GM19239 (cell line): ENCODE results near the gene TP53I11.
A peak's percentile ranks its signal among the peaks of the same experiment; 100 is the strongest.

Experiments used
- DNase-seq: peaks from one replicate; pipeline ENCODE4 v3.0.0; 2011; ENCODE audit warnings: low spot score; ENCODE audit not compliant: insufficient read length
- FAIRE-seq: peaks from 2 replicates; lab custom pipeline; 2011; peaks lifted over from hg19 to GRCh38; lab: Jason Lieb, UNC

The TP53I11 gene

DNA sequence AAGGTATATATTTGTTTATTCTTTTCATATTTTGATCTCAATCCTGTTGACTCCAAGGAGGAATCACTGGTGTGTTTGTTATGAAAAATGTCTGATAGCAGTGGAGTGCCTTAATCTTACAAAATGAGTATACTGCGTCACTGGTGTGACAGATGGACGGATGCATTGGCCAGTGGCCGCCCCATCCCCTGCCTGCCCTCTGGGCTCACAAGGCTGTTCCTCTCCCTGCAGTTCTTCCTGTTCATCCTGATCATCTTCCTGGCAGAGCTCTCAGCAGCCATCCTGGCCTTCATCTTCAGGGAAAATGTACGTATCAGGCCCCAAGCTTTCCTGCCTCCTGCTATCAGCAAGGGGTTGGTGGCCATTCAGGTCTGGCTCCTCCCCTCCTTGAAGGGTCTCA is 32.9 kb downstream of the TP53I11 start:
- DNase-seq (no peak), FAIRE-seq (no peak)

DNA sequence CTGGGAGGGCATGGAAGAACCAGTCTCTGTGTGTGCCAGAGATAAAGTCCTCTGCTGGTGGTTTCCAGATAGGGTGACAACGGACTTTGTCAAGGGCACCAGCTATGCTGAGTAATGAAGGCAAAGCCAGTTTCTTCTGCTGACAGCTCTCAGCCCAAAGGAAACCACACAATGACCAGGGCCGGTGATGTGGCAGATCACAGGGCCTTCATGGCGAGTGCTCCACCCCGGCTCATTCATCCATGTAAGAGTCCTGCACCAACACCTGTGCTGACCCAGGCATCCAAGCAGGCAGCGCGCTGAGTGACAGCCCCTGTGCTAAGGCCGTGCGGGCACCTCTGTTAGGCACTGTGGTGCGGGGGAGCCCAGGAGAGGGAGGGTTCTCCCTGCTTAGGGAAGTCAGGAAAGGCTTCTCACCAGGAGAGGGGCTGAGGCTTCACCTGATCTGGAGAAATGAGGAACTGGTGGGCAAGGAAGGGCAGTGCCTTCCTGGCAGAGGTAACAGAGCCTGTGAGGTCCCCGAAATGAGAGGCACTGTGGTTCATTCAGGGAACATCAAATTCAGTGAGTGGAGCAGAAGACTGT is 33.8 kb downstream of the TP53I11 start:
- FAIRE-seq (no peak), DNase-seq (no peak)

DNA sequence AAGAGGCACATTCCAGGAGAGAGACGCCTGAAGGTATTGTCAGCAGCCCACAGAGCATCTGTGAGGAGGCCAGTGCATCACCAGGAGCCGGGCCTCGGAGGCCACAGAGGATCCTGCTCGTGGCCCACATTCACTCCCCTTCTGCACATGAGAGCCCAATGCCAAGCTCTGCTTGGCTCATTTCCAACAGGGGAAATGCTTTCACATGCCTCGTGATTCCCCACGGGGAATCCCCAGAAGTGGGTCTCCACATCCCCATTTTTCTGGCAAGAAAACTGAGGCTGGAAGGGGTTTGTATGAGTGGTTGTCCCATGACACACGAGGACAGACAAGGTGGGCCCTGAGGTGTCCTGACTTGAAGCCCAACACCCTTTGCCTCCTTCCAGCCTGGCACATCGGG is 34.4 kb downstream of the TP53I11 start:
- FAIRE-seq (no peak), DNase-seq (no peak)

GRCh38 chr11:44915621-44916020 is 35.1 kb downstream of the TP53I11 start:
- DNase-seq: no peak
- FAIRE-seq: no peak

DNA sequence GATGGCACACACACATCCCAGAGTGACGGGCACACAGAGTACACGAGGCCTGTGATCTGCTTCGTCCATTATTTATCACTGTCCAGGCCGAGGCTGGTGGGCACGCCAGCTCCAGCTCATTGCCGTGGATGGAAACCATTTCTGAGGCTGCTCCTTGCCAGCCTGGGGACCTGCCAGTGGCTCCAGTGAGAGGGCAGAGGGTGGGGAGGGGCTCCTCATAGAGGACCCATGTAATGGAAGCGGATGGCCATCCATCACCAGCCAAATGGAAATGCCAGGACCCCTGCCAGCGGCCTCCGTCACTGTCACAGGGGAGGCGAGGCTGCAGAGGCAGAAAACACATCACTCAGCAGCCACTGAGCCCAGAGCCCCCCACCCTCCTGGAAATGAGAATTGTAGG is 35.7 kb downstream of the TP53I11 start:
- no peak for DNase-seq
- no peak for FAIRE-seq

- FAIRE-seq (no peak), DNase-seq (no peak)
These were observed 36.6 kb downstream of the TP53I11 start for GRCh38 chr11:44914105-44914504.

DNA sequence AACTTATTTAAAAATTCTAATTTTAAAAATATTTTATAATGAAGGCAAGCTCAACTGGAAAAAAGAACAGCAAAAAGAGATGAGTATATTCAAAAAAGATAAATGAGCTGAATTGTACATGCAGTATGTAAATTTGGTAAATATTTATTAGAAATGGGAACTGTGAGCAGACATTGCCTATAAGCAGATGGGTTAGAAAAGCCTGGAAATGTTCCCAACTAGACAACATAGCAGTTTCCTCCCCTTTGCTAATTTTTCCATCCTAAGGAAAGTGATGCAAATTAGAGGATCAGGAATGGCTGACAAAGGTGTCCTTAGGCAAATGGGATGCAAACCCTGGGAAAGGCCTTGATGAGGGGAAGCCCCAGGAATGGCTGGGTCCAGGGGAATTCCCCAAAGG is 37.2 kb downstream of the TP53I11 start:
- FAIRE-seq (no peak), DNase-seq (no peak)

DNA sequence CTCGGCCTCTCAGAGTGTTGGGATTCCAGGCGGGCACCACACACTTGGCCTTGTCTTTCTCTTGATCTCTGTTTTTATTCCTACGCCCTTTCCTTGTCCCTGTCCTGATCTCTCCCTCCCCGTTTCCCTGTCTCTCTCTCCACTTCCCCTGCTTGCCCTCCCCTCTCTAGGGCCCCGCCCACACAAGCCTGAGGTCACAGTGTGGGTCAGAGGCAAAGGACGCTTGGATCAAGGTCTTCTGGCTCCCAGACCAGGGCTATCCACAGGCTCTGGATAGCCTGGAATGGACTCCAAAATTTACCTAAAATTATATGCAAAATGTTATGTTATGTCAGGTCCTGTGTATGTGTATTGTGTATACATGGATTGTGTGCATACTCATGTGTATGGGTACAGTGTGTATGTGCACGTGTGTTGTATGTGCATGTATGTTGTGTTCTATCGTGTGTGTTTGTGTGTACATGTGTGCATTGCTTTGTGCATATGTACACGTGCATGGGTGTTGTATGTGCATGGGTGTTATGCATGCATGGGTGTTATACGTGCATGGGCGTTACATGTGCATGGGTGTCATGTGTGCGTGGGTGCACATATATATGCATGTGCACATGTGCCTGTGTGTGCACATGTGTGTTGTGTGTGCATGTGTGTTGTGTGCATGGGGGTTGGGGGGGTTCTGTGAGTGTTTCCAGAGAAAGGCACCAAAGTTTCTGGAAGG is 38.3 kb downstream of the TP53I11 start:
- FAIRE-seq (no peak), DNase-seq (no peak)

- DNase-seq (peak; percentile 76), FAIRE-seq (peak; percentile 90)
These were observed 39.5 kb downstream of the TP53I11 start for GRCh38 chr11:44911029-44911814.

DNA sequence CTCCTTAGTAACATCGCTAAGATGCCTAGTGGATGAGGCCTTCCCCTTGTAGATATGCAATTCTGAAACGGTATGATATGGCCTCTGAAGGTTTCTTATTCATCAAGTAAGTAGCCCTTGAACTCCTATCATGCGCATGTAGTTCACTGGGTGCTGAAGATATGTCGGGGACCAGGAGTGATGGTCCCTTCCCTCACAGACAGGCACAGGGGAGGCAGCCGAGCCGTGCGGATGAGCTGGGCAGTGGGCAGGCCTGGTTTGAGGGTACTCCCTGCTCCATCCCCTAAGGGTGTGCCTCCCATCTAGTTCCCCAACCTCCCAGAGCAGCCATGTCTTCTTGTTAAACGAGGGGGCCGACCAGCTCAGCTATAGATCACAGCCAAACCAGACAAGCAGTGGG is 40.1 kb downstream of the TP53I11 start:
- DNase-seq: no peak
- FAIRE-seq: no peak

DNA sequence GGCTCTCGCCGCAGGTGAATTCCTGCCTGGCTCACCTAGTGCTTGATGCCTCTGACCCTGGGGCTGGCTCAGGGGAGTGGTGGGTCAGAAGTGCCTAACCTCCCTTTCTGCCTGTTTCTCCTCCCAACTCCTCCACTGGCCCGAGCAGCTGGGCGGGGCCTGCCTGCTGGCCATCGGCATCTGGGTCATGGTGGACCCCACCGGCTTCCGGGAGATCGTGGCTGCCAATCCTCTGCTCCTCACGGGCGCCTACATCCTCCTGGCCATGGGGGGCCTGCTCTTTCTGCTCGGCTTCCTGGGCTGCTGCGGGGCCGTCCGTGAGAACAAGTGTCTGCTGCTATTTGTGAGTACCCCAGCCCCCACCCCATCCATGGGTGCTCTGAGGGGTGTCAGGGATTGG is 41.1 kb downstream of the TP53I11 start:
- FAIRE-seq: no peak

GRCh38 chr11:44906649-44907048 is 44.0 kb downstream of the TP53I11 start:
- no peak for FAIRE-seq

More for the DNA sequence above, 41.1 kb downstream of the TP53I11 start:
- DNase-seq: no peak

GRCh38 chr11:44905131-44905866 is 45.4 kb downstream of the TP53I11 start:
- DNase-seq: no peak
- no peak for FAIRE-seq

More at GRCh38 chr11:44906649-44907048, 44.0 kb downstream of the TP53I11 start:
- no peak for DNase-seq

GRCh38 chr11:44904261-44905020 is 46.2 kb downstream of the TP53I11 start:
- DNase-seq (no peak), FAIRE-seq (no peak)

DNA sequence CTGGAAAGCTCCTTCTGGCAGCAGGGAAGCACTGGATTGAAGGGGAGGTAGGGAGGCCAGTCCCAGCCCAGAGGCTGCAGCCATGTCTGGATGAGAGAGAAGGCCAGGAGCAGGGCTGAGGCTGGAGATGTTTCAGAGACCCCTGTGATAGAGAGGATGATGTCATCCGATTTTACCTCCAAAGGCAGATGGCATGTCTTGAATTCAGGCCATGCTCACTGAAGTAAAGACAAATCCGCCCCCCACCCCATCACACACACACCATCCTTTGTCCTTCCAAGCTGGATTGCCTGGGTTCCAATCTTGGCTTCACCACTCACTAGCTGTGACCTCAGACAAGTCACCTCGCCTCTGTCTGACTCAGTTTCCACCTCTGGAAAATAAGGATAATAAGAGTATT is 47.2 kb downstream of the TP53I11 start:
- DNase-seq: no peak
- FAIRE-seq: no peak

- FAIRE-seq (no peak), DNase-seq (no peak)
These were observed 47.6 kb downstream of the TP53I11 start for GRCh38 chr11:44903035-44903434.

GRCh38 chr11:44901786-44902185 is 48.9 kb downstream of the TP53I11 start:
- FAIRE-seq (no peak), DNase-seq (no peak)

GRCh38 chr11:44901120-44901633 is 49.5 kb downstream of the TP53I11 start:
- no peak for FAIRE-seq
- DNase-seq: no peak

GRCh38 chr11:44899959-44900358 is 50.7 kb downstream of the TP53I11 start:
- FAIRE-seq (no peak), DNase-seq (no peak)
